ENCODE results near the gene TSPAN32. TPM values are rescaled to one million over a fixed set of nuclear protein-coding genes. Genes with fewer than 3 reads are reported as not detected.

TSPAN32 gene
- total and polyA plus RNA-seq, 10 of the 15 experiments (the other 5 are each of a cell fraction or from before 2014, with no cell fraction given) = 0.08 TPM; not detected in 9

DNA sequence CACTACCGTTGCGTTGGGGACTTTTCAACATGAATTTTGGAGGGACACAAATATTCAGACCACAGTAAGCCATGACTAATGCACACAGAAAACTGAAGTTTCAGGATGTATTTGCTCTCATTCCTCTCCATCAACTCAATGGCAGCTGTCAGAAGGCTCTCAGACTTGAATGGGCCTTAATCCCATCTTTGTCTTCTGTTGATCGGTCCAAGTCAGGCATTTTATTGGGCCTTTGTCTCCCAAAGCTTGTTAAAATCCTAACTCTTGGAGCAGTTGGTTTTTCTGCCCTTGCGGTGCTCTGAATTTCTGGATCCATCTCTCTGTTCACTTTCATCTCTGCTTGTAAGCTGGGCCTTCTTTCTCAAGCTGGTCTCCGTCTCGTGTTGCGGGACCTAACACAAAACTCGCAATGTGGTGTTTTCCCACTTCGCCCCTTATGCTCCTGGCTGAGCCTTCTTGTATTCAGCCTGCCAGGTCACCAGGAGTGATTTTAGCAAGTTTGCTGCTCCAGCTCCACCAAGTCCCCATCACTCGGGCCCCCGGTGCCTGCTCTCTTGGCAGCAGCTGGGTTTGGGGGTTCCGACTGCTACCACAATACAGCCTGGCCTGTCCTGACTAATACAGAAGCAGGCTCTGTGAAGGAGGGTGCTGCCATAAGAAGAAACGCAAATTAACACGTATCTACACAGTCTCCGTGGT is 27.0 kb downstream of the TSPAN32 start:
- Histone ChIP-seq H4K20me1 (ENCODE audit: control insufficient read depth, insufficient read depth) (no peaks in the 10 kb centered on the region), H3K4me2 (ENCODE audit: control insufficient read depth, insufficient read depth) (no peak overlapping the region), H3K36me3 (ENCODE audit: control insufficient read depth in 2 of 2, insufficient read depth in 2 of 2, low read length in 1 of 2) (no peaks in the 10 kb centered on the region), H3K9me3 (replicated peaks; ENCODE audit: control insufficient read depth, insufficient read depth, low read length) (no peaks in the 10 kb centered on the region; the same call in 2 of the 3 replicates), H3K27ac (ENCODE audit: control insufficient read depth, insufficient read depth) (no peak overlapping the region), H2AFZ (ENCODE audit: control insufficient read depth, low read depth, low read length) (no peak overlapping the region), H3K79me2 (ENCODE audit: control insufficient read depth, insufficient read depth, low read length) (no peaks in the 10 kb centered on the region), H3K4me1 (ENCODE audit: control insufficient read depth, insufficient read depth, low read length) (no peaks in the 10 kb centered on the region), H3K4me3 (no peak overlapping the region), H3K27me3 (replicated peaks in 1 of 2; ENCODE audit: control insufficient read depth in 2 of 2, insufficient read depth in 2 of 2, low read length in 1 of 2) (no peaks in the 10 kb centered on the region), H3K9ac (ENCODE audit: control insufficient read depth, insufficient read depth, low read length) (no peak overlapping the region)
- CTCF ChIA-PET = no interaction called here
- in situ Hi-C loops (cut with MboI) (no loop called here), intact Hi-C loops (cut with micrococcal nuclease; ENCODE audit: unreplicated experiment) (no loop called here)
- FAIRE-seq (no peak), DNase-seq (ENCODE audit: low read depth, low spot score) (no peak), ATAC-seq (no peak)
- POLR2A ChIA-PET = no interaction called here
- BruUV-seq (replicated peaks) = no TSS peak
- SMC1A ChIA-PET (ENCODE audit: uncharacterized antibody, unreplicated experiment) = interaction anchor here (1.1 kb wide), 1 partner anchor 22 kb away, joined by 3 read pairs; no protein-coding TSS in a partner anchor
- 51% methylated on average over 15 of the region's 15 CpGs for WGBS (ENCODE audit: insufficient coverage, insufficient replicate concordance, low lambda C conversion rate, missing lambda C conversion rate)
- RAD21 ChIA-PET (ENCODE audit: unreplicated experiment) = no interaction called here
- TF ChIP-seq CREB1 (IDR thresholded peaks at IDR 0.05; ENCODE audit: low read depth) (no peak), TCF12 (IDR thresholded peaks at IDR 0.05; ENCODE audit: low read depth, low read length) (no peak), ZNF217 (IDR thresholded peaks at IDR 0.05) (no peak), NFIC (IDR thresholded peaks at IDR 0.05; ENCODE audit: low read depth, low read length) (no peak), MEF2A (IDR thresholded peaks at IDR 0.05; ENCODE audit: insufficient read depth, low read depth, low read length) (no peak), IRF4 (IDR thresholded peaks at IDR 0.05; ENCODE audit: low read depth, low read length) (no peak), DPF2 (IDR thresholded peaks at IDR 0.05) (no peak), RFX5 (IDR thresholded peaks at IDR 0.05; ENCODE audit: low read depth, low read length) (no peak), ESRRA (IDR thresholded peaks at IDR 0.05; ENCODE audit: low read length) (no peak), HDAC2 (IDR thresholded peaks at IDR 0.05) (no peak), SREBF1 (IDR thresholded peaks at IDR 0.05; ENCODE audit: low read length) (no peak), POLR2AphosphoS5 (IDR thresholded peaks at IDR 0.05; ENCODE audit: low read length) (no peak), JUND (IDR thresholded peaks at IDR 0.05; ENCODE audit: low read depth, low read length) (no peak), RCOR1 (conservative IDR thresholded peaks at IDR 0.05; ENCODE audit: low read depth, low read length) (no peak)
- TF ChIP-seq, protein P1, sequence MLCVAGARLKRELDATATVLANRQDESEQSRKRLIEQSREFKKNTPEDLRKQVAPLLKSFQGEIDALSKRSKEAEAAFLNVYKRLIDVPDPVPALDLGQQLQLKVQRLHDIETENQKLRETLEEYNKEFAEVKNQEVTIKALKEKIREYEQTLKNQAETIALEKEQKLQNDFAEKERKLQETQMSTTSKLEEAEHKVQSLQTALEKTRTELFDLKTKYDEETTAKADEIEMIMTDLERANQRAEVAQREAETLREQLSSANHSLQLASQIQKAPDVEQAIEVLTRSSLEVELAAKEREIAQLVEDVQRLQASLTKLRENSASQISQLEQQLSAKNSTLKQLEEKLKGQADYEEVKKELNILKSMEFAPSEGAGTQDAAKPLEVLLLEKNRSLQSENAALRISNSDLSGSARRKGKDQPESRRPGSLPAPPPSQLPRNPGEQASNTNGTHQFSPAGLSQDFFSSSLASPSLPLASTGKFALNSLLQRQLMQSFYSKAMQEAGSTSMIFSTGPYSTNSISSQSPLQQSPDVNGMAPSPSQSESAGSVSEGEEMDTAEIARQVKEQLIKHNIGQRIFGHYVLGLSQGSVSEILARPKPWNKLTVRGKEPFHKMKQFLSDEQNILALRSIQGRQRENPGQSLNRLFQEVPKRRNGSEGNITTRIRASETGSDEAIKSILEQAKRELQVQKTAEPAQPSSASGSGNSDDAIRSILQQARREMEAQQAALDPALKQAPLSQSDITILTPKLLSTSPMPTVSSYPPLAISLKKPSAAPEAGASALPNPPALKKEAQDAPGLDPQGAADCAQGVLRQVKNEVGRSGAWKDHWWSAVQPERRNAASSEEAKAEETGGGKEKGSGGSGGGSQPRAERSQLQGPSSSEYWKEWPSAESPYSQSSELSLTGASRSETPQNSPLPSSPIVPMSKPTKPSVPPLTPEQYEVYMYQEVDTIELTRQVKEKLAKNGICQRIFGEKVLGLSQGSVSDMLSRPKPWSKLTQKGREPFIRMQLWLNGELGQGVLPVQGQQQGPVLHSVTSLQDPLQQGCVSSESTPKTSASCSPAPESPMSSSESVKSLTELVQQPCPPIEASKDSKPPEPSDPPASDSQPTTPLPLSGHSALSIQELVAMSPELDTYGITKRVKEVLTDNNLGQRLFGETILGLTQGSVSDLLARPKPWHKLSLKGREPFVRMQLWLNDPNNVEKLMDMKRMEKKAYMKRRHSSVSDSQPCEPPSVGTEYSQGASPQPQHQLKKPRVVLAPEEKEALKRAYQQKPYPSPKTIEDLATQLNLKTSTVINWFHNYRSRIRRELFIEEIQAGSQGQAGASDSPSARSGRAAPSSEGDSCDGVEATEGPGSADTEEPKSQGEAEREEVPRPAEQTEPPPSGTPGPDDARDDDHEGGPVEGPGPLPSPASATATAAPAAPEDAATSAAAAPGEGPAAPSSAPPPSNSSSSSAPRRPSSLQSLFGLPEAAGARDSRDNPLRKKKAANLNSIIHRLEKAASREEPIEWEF (IDR thresholded peaks at IDR 0.05; ENCODE audit: insufficient replicate concordance, low read depth, low read length) = no peak
- TF ChIP-seq, protein P2, sequence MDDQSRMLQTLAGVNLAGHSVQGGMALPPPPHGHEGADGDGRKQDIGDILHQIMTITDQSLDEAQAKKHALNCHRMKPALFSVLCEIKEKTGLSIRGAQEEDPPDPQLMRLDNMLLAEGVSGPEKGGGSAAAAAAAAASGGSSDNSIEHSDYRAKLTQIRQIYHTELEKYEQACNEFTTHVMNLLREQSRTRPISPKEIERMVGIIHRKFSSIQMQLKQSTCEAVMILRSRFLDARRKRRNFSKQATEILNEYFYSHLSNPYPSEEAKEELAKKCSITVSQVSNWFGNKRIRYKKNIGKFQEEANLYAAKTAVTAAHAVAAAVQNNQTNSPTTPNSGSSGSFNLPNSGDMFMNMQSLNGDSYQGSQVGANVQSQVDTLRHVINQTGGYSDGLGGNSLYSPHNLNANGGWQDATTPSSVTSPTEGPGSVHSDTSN (IDR thresholded peaks at IDR 0.05; ENCODE audit: insufficient replicate concordance, low read depth, low read length) = no peak
- TF ChIP-seq, protein P3, sequence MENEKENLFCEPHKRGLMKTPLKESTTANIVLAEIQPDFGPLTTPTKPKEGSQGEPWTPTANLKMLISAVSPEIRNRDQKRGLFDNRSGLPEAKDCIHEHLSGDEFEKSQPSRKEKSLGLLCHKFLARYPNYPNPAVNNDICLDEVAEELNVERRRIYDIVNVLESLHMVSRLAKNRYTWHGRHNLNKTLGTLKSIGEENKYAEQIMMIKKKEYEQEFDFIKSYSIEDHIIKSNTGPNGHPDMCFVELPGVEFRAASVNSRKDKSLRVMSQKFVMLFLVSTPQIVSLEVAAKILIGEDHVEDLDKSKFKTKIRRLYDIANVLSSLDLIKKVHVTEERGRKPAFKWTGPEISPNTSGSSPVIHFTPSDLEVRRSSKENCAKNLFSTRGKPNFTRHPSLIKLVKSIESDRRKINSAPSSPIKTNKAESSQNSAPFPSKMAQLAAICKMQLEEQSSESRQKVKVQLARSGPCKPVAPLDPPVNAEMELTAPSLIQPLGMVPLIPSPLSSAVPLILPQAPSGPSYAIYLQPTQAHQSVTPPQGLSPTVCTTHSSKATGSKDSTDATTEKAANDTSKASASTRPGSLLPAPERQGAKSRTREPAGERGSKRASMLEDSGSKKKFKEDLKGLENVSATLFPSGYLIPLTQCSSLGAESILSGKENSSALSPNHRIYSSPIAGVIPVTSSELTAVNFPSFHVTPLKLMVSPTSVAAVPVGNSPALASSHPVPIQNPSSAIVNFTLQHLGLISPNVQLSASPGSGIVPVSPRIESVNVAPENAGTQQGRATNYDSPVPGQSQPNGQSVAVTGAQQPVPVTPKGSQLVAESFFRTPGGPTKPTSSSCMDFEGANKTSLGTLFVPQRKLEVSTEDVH (IDR thresholded peaks at IDR 0.05; ENCODE audit: low read depth, partially characterized antibody) = no peak

Measured in GM12878 (cell line).